ENCODE results near the gene ANAPC10. TPM values are rescaled to one million over a fixed set of nuclear protein-coding genes. Genes with fewer than 3 reads are reported as not detected.

ANAPC10 gene
- total RNA-seq, 1 experiment from 2014 or later: 27.2 TPM

DNA sequence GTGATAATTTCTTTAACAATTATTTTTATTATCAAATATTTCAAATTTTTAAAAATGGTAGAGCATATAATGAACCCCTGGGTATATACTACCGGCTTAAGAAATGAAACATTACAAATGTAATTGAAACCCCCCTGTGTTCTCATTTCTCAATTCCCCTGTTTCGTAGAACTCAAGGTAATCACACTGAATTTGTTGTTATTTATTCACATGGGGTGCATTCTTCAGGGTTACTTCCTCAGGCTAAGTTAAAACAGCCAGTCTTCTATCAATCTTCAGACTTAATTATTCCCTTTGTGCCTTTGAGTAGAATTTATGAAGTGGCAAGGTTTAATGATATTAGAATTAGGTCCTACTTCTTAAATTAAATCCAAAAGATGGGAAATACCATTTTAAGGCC is 128.2 kb downstream of the ANAPC10 start:
- no TSS peak for BruUV-seq (replicated peaks)

More for the DNA sequence above, 128.2 kb downstream of the ANAPC10 start:
- ChIA-PET CTCF (no interaction called here), POLR2A (no interaction called here), RAD21 (ENCODE audit: low non-redundant PET in 1 of 2, low total read pairs in 2 of 2, uncharacterized antibody in 2 of 2, unreplicated experiment in 2 of 2) (no interaction called here)
- H3K4me2 ChIP-seq (ENCODE audit: low read length): no peak overlapping the region
- H3K9me2 ChIP-seq (ENCODE audit: insufficient read depth): no peaks in the 10 kb centered on the region
- no peaks in the 10 kb centered on the region for H3K36me3 ChIP-seq (ENCODE audit: control insufficient read depth in 1 of 2, insufficient read depth in 2 of 2, low read length in 2 of 2)
- peaks cover 0 to 6% of the 10 kb centered on the region in 2 experiments; a peak in 1 of 4 replicates for H3K4me1 ChIP-seq (ENCODE audit: control insufficient read depth in 1 of 2, insufficient read depth in 2 of 2, low read length in 2 of 2)
- no peaks in the 10 kb centered on the region for H3K9me3 ChIP-seq (ENCODE audit: control insufficient read depth in 1 of 2, insufficient read depth in 1 of 2, low read depth in 1 of 2, low read length in 2 of 2)
- H4K20me1 ChIP-seq (ENCODE audit: insufficient read depth): no peaks in the 10 kb centered on the region
- no peak for DNase-seq (ENCODE audit: low read depth, low spot score)
- no peak overlapping the region for H2AFZ ChIP-seq (ENCODE audit: low read depth, low read length, poor library complexity, severe bottlenecking)
- no peaks in the 10 kb centered on the region for H3K27me3 ChIP-seq (ENCODE audit: insufficient read depth, low read length)
- H3K9ac ChIP-seq (ENCODE audit: low read length): no peak overlapping the region
- H3K4me3 ChIP-seq (replicated peaks in 1 of 2; ENCODE audit: low read depth in 1 of 2, low read length in 2 of 2): no peak overlapping the region
- no peaks in the 10 kb centered on the region for H3K79me2 ChIP-seq (ENCODE audit: insufficient read depth, low read length)
- ATAC-seq: no peak
- no peak for TF ChIP-seq RAD21 (IDR thresholded peaks at IDR 0.05; ENCODE audit: low read depth)
- no peak for TF ChIP-seq FOSL1 (IDR thresholded peaks at IDR 0.05; ENCODE audit: low read depth)
- TF ChIP-seq TCF7L2 (IDR thresholded peaks at IDR 0.05; ENCODE audit: borderline replicate concordance, extremely low read depth, insufficient read depth, insufficient read length): no peak
- TF ChIP-seq REST (IDR thresholded peaks at IDR 0.05; ENCODE audit: low read depth): no peak
- no peak for TF ChIP-seq YY1 (IDR thresholded peaks at IDR 0.05; ENCODE audit: extremely low read depth, insufficient replicate concordance, low read depth, low read length)
- no peak for TF ChIP-seq POLR2A (IDR thresholded peaks at IDR 0.05; ENCODE audit: borderline replicate concordance, extremely low read depth, insufficient read depth, insufficient read length)
- TF ChIP-seq SIN3A (IDR thresholded peaks at IDR 0.05; ENCODE audit: low read depth): no peak
- no peak for TF ChIP-seq ZFX (IDR thresholded peaks at IDR 0.05)
- TF ChIP-seq POLR2AphosphoS5 (IDR thresholded peaks at IDR 0.05; ENCODE audit: low read depth, low read length): no peak
- no peak for TF ChIP-seq EGR1 (IDR thresholded peaks at IDR 0.05; ENCODE audit: low read depth)
- TF ChIP-seq ZNF274 (IDR thresholded peaks at IDR 0.05; ENCODE audit: low read depth, low read length): no peak
- TF ChIP-seq, protein P1, sequence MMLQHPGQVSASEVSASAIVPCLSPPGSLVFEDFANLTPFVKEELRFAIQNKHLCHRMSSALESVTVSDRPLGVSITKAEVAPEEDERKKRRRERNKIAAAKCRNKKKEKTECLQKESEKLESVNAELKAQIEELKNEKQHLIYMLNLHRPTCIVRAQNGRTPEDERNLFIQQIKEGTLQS (IDR thresholded peaks at IDR 0.05): no peak
- no peak for TF ChIP-seq MAX (IDR thresholded peaks at IDR 0.05)
- no peak for TF ChIP-seq SRF (IDR thresholded peaks at IDR 0.05; ENCODE audit: low read depth)
- no peak for TF ChIP-seq JUND (IDR thresholded peaks at IDR 0.05)
- TF ChIP-seq, protein P2, sequence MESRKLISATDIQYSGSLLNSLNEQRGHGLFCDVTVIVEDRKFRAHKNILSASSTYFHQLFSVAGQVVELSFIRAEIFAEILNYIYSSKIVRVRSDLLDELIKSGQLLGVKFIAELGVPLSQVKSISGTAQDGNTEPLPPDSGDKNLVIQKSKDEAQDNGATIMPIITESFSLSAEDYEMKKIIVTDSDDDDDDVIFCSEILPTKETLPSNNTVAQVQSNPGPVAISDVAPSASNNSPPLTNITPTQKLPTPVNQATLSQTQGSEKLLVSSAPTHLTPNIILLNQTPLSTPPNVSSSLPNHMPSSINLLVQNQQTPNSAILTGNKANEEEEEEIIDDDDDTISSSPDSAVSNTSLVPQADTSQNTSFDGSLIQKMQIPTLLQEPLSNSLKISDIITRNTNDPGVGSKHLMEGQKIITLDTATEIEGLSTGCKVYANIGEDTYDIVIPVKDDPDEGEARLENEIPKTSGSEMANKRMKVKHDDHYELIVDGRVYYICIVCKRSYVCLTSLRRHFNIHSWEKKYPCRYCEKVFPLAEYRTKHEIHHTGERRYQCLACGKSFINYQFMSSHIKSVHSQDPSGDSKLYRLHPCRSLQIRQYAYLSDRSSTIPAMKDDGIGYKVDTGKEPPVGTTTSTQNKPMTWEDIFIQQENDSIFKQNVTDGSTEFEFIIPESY (IDR thresholded peaks at IDR 0.05; ENCODE audit: extremely low read depth, insufficient replicate concordance, low read length): no peak
- TF ChIP-seq EZH2phosphoT487 (IDR thresholded peaks at IDR 0.05; ENCODE audit: borderline replicate concordance): no peak
- no peak for TF ChIP-seq CTCF (IDR thresholded peaks at IDR 0.05 in 2 of 3, conservative IDR thresholded peaks at IDR 0.05 in 1 of 3; ENCODE audit: borderline replicate concordance in 1 of 3, insufficient read depth in 1 of 3, low read depth in 2 of 3, low read length in 2 of 3)
- H3K27ac ChIP-seq (ENCODE audit: low read depth, low read length): no peak overlapping the region
- intact Hi-C loops (cut with micrococcal nuclease): no loop called here

Data from HCT116 (cell line).